Right kidney (tissue), 1 donor: Measurements from ENCODE around the gene TPX2.
"Not testable (repeated sequence)": the region's sequence is repeated elsewhere in the genome, so short reads cannot be mapped to it uniquely, and the experiment has no call there.

Experiments
- DNase-seq: peaks from one replicate; pipeline ENCODE4 v3.0.0-alpha.2; 2016

Gene TPX2

GRCh38 chr20:31719644-31720485 lies 19.2 kb upstream of the TPX2 start:
- peak; percentile 51 for DNase-seq

GRCh38 chr20:31720486-31721407 lies 18.3 kb upstream of the TPX2 start:
- DNase-seq: peak; percentile 52

- no peak for DNase-seq
Observed at GRCh38 chr20:31721408-31722256, 17.5 kb upstream of the TPX2 start.

- peak; percentile 91 for DNase-seq
Observed at GRCh38 chr20:31722257-31723068, 16.6 kb upstream of the TPX2 start, which contains the start of gene BCL2L1. Gene BCL2L1, minus strand, starts transcription at chr20:31722868. Its CDS starts 650 bp downstream, at chr20:31722218.

- DNase-seq: no peak
Observed at GRCh38 chr20:31723069-31723318, 16.1 kb upstream of the TPX2 start.

GRCh38 chr20:31723319-31724078 lies 15.6 kb upstream of the TPX2 start:
- peak; percentile 100 for DNase-seq

- DNase-seq: no peak
Observed at GRCh38 chr20:31731321-31731717, 7.8 kb upstream of the TPX2 start.

- DNase-seq: no peak
Observed at GRCh38 chr20:31739550-31739977, 474 bp downstream of the TPX2 start.

GRCh38 chr20:31740208-31740607 lies 1.1 kb downstream of the TPX2 start:
- no peak for DNase-seq

GRCh38 chr20:31740656-31741323 lies 1.7 kb downstream of the TPX2 start:
- DNase-seq: no peak

- DNase-seq: no peak
Observed at GRCh38 chr20:31746068-31746878, 7.2 kb downstream of the TPX2 start.

GRCh38 chr20:31747028-31747427 lies 7.9 kb downstream of the TPX2 start:
- not testable (repeated sequence) for DNase-seq

GRCh38 chr20:31747640-31748039 lies 8.6 kb downstream of the TPX2 start:
- DNase-seq: no peak

GRCh38 chr20:31749223-31749622 lies 10.1 kb downstream of the TPX2 start:
- DNase-seq: no peak

- no peak for DNase-seq
Observed at GRCh38 chr20:31751126-31751525, 12.0 kb downstream of the TPX2 start.

- DNase-seq: no peak
Observed at GRCh38 chr20:31757254-31757653, 18.2 kb downstream of the TPX2 start.

- DNase-seq: no peak
Observed at GRCh38 chr20:31758521-31758920, 19.4 kb downstream of the TPX2 start.

- no peak for DNase-seq
Observed at GRCh38 chr20:31758991-31759390, 19.9 kb downstream of the TPX2 start.

- DNase-seq: no peak
Observed at GRCh38 chr20:31759836-31760518, 20.9 kb downstream of the TPX2 start.
